HTERT RPE-1 (cell line): ENCODE results near the gene CDC16.
"Not testable (repeated sequence)": the region's sequence is repeated elsewhere in the genome, so short reads cannot be mapped to it uniquely, and the experiment has no call there.

Source experiments
- in situ Hi-C: fragments of 300-500 bp; cut with MboI; formaldehyde crosslinking; loops from 4 replicates; pipeline ENCODE4 v1.14.3; 2020; ENCODE audit warnings: low sequenced_read_pairs

Gene CDC16, protein sequence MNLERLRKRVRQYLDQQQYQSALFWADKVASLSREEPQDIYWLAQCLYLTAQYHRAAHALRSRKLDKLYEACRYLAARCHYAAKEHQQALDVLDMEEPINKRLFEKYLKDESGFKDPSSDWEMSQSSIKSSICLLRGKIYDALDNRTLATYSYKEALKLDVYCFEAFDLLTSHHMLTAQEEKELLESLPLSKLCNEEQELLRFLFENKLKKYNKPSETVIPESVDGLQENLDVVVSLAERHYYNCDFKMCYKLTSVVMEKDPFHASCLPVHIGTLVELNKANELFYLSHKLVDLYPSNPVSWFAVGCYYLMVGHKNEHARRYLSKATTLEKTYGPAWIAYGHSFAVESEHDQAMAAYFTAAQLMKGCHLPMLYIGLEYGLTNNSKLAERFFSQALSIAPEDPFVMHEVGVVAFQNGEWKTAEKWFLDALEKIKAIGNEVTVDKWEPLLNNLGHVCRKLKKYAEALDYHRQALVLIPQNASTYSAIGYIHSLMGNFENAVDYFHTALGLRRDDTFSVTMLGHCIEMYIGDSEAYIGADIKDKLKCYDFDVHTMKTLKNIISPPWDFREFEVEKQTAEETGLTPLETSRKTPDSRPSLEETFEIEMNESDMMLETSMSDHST

DNA sequence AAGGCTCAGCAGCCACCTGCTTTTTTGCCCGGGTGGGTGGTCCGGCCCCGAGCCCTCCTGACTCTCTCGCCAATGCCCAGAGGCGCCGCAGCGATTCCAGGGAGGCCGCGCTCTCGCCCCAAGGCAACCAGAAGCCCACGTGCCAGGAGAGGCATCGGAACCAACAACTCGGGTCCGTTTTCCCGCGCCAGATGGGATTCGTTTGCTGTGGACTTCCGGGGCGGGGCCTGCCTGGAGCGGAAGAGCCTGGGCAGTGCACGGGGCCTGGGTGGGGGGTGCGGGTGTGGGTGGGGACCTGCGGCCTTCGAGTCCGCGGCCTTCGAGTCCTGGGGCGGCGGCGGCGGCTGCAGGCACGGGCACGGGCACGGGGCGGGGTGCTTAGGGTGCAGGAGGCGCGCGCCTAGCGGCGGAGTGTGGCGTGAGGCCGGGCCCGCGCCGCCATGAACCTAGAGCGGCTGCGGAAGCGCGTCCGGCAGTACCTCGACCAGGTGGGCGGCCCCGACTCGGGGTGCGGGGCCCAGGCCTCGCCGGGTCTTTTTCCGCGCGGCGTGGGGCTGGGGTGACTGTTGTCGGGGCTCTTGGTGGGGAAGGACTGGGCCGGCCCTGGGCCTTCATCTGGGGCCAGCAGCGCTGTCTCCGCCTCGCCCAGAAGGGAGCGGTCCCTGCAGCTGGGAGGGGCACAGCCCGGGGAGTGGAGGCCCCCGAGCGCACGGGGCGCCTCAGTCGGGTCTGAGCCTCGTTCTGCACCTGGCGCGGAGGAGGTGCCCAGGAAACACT, at the start of gene CDC16:
CDC16 (plus strand) TSS at position 253 of the 777 bp plus-strand sequence; CDS start at position 441, 188 bp downstream.
- in situ Hi-C loops: no loop called here

DNA sequence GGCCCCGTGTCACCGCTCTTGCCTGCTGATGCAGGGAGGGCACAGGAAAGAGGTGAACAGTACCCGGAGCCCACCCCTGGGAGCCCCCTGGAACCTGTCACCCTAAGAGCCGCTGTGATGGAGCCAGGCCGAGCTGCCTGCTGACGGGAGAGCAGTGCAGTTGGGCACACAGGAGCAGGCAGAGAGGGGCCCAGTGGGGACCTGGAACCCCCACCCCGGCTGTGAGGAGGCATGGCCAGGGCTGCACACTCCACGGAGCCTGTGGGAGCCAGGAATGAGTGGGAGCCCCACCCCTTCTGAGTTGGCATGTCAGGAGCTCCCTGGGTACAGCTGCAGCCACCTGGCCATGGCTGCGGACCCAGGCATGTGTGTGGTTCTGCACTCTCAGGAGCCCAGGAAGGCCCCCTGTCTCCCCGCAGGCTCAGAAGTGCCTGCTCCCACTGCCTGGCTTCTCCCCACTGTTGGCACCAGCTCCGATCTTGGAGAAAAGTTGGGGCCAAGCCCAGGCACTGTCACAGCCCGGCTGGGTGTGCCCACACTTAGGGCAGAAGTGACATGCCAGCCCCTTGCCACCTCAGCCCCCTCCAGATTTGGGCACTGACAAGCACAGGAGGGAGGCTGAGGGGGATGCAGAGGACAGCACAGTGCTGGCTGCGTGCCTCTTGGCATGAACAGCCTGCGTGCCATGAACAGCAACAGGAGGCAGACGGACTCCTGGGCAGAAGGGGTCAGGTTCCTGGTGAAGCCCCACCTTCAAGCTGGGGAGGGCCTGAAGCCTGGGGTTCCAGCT, 49.3 kb upstream of the CDC16 start:
- in situ Hi-C loops: no loop called here

DNA sequence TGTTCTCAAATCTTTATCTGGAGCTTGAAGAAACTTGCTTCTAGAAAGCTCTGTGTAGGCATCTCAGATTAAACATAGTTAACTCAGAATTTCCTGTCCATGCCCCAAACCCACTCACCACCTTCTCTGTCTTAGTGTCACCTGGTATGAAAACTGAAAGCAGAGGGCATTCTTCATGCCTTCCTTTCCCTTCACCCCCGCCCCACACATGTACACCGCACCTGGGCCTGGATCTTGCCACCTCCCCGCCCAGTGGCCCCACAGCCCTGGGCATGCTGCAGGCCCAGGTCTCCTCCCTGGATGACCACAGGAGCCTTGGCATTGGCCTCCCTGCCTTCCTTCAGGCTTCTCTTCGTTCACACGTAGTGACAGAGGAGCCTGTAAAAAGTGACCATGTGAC, 39.8 kb upstream of the CDC16 start:
- in situ Hi-C loops: no loop called here

DNA sequence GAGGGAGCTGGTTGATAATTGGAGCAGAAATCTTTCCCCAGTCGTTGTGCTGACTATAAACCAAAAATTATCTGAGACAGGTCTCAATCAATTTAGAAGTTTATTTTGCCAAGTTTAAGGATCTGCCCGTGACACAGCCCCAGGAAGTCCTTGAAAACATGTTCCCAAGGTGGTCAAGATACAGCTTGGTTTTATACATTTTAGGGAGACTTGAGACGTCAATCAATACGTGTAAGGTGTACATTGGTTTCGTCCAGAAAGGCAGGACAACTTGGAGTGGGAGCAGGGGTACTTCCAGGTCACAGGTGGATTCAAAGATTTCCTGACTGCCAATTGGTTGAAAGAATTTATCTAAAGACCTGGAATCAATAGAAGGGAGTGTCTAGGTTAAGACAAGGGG, 38.1 kb upstream of the CDC16 start:
- in situ Hi-C loops: no loop called here

DNA sequence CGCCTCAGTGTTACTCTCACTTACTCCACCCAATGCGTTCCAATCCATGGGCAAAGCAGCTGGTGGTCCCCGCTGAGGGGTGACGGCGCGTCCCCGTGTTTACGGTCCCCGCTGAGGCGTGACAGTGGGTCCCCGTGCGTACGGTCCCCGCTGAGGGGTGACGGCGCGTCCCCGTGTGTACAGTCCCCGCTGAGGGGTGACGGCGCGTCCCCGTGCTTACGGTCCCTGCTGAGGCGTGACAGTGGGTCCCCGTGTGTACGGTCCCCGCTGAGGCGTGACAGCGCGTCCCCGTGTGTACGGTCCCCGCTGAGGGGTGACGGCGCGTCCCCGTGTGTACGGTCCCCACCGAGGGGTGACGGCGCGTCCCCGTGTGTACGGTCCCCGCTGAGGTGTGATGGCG, 36.1 kb upstream of the CDC16 start:
- in situ Hi-C loops: no loop called here

DNA sequence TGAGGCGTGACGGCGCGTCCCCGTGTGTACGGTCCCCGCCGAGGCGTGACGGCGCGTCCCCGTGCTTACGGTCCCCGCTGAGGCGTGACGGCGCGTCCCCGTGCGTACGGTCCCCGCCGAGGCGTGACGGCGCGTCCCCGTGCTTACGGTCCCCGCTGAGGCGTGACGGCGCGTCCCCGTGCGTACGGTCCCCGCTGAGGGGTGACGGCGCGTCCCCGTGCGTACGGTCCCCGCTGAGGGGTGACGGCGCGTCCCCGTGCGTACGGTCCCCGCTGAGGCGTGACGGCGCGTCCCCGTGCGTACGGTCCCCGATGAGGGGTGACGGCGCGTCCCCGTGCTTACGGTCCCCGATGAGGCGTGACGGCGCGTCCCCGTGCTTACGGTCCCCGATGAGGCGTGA, 35.2 kb upstream of the CDC16 start:
- in situ Hi-C loops: not testable (repeated sequence)

DNA sequence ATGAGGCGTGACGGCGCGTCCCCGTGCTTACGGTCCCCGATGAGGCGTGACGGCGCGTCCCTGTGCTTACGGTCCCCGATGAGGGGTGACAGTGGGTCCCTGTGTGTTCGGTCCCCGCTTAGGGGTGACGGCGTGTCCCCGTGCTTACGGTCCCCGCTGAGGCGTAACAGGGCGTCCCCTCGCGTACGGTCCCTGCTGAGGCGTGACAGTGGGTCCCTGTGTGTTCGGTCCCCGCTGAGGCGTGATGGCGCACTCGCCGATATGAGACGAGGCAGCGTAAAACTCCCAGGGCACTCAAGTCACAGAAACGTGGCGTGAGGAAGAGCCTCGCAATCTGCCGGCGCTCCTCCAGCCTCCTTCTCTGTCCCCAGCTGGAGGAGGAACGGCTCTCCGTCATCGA, 34.7 kb upstream of the CDC16 start:
- in situ Hi-C loops: no loop called here

DNA sequence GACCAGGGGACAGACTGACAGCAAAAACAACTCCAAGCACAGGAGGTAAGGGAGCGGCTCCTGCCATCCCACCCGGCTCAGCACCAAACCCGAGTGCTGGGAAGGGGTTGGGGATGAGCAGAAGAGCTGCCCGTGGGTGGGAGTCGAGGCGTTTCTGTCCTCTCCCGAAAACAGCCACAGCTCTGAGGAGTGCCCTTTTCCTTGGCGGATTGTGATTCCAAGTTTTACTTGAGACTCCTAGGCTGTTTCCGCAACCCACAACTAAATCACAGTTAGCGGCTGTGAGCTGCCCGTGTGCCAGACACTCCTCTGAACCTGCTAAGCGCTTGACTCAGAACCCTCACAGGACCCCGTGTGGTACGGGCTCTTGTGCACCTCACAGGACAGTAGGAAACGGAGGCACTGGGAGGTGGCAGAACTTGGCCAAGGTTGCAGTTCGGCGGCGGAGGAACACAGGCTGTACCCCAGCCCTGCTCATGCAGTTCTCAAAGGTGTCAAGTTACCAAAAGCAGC, 34.2 kb upstream of the CDC16 start:
- in situ Hi-C loops: no loop called here

DNA sequence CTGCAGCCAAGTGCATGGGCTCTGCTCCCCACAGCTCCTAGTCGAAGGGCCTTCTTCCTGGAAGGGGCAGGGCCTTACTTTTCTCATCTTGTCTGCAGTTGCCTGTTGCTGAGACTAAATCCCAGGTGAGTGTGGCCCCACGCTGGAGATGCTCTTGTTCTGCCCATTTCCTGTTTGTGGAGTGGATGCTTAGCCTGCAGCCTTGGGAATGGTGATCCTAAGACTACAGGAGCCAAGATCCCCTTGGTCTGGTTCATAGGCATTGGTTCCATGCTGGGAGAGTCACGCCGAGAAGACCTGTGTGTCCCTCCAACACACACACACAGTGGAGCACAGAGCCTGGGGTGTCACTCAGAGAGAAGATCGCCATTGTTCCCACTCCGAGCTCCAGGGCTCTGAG, 32.1 kb upstream of the CDC16 start:
- in situ Hi-C loops: no loop called here

DNA sequence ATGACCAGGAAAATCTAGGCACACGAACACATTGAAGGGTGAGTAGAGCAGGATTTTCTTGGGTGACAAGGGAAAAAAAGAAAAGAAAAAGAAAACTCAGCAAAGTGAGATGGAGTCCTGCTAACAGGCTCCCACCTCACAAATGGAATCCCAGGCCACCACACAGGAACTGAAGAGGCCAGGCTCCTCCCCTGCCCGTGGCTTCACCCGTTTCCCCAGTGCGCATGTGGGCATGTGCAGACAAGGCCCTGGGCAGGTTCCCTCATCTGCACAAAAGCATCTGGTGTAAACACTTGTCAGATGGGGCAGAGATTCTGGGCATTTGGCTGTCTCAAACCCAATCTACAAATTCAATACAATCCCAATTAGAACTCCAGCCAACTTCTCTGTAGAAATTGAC, 31.2 kb upstream of the CDC16 start:
- in situ Hi-C loops: no loop called here

DNA sequence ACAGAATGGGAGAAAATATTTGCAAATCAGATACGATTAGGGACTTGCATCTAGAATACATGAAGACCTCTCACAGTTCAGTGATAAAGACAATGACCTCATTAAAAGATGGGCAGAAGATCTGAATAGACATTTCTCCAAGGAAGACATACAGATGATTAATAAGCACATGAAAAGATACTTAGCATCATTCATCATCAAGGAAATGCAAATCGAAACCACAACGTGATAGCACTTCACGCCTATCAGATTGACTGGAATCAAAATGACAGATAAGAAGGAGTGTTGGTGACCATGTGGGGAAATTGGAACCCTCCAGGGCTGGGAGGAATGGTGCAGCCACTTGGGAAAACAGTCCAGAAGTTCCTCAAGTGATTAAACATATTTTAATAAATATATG, 29.8 kb upstream of the CDC16 start:
- in situ Hi-C loops: no loop called here

DNA sequence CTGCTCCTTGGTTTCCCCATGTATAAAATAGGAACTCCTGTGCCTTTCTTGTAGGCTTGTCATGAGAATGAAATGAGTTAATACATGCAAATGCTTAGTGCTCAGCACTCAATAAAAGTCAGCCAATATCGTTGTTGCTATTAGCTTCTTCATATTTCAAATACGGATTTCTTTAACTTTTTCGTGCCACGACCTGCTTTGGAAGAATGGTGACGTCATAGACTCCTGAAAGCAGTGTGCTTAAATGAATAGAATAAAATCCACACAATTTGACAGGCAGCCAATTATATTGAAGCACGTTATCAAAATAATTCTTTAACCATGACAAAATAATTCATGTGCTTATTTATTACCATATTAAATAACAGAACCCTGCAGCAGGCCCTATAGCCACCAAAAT, 26.6 kb upstream of the CDC16 start:
- in situ Hi-C loops: no loop called here

DNA sequence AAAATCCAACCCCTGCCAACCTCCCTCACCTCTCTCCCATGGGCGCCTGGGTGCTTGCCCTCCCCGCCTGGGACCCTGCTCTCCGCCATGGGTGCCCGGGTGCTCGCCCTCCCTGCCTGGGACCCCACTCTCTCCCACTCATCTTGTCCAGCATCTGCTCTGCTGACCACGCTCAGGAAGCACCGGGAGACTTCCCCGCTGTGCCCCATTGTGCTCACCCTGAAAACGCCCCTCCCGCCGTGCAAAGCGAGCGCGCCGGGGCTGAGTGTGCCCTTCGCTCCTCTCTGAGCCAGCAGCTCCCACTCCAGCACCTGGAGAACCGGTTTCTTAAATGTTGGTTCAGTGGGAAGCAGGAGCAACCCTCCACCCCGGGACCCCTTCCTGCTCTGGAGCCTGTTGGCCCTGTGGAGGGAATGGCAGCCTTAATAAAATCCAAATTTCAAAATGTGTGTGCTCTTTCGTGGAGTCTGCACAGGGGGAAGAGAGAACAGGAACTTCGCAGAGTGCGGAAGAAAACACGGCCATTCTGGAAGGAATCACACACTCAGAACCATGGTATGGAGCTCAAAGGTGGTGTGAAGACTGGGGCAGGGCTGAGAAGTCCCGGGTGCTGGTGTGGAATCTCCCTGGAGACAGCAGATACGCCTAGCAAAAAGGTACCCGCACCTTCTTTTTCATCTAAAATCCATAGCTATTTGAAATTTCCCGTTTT, 23.1 kb upstream of the CDC16 start:
- in situ Hi-C loops: no loop called here

DNA sequence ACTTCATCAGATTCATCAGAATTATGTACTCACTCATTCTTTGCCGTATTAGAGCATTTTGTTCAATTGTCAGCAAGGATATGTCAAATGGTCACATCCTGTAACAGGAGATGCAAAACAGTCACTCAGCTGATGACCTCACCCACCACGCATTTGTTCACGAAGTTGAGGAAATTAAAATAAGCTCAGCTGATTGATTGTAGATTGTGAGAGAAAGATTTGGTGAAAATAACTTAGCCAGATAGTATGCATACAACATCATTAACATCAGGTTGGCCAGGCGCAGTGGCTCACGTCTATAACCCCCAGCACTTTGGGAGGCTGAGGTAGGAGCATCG, 22.6 kb upstream of the CDC16 start:
- in situ Hi-C loops: no loop called here

DNA sequence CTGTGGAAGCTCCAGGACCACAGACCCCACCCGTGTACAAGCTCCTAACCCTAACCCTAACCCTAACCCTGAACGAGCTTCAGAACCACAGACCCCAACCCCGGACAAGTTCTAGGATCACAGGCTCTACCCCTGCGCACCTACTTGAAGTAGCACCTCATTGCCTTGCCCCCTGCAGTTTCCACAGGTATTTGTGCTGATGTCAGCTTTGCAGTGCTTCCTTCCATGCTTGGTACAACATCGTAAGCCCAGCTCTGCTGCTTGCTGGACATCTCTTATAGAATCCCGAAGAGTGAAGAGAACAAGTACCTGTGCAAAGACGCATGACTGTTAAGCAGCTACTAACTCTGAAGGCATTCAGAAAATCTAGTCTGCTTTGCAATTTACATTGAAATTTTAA, 20.7 kb upstream of the CDC16 start:
- in situ Hi-C loops: no loop called here

DNA sequence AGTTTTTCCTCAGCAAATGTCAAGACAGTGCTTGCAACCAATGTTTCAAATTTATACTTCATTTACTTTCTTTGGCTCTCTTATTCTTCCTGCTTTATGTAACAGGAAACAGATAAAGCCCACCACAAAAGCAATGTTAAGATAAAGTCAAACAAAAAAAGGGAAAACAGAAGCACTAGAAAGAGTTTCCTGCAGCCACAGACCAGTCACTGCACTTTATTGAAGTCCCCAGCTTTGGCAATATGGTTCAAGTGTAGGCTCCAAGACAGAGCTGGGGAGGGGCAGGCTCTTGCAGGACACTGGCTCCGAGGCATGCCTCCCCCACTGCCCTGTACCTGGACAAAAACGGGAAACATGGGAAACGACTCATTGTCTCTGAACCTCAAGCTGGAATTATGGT, 15.3 kb upstream of the CDC16 start:
- in situ Hi-C loops: no loop called here

DNA sequence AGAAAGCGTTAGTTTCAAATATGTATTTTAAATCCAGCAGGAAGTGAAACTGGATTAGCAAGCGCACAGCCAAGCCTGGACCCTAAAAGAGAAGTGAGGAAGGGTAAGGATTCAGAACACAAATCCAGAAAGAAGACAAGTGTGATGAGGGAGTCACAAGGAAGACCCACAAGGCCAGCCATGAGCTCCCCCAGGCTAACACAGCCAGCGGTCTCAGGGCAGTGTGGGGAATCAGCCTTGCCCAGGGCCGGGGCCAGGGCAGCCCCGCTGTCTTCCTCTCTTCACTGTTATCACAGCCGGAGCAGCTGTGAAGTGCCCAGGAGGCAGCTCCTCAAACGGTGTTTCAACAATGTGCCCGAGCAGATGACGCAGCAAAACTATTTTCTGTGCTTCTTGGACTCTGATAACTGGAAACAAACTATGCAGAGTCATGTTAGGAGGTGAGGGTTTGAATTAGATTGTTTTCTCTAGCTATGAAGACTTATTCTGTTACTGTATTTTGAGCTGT, 12.2 kb upstream of the CDC16 start:
- in situ Hi-C loops: no loop called here

DNA sequence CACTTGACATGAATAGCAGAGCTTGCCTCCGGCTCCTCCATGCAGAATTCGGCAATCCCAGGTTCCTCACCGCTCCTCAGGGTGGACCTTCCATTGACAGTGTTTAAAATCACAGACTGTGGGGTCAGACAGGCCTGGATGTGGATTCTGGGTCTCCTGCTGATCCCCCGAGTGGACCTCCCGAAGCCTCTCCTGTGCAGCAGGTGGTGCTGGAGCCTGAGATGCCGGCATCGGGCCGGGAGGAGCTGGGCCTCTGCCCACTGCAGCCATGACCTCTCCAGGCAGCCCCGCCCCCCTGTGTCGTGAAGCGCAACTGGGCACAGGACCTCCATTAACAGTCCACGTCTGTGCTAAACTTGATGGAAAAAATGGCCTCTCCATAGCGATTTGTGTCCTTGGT, 10.5 kb upstream of the CDC16 start:
- in situ Hi-C loops: no loop called here

DNA sequence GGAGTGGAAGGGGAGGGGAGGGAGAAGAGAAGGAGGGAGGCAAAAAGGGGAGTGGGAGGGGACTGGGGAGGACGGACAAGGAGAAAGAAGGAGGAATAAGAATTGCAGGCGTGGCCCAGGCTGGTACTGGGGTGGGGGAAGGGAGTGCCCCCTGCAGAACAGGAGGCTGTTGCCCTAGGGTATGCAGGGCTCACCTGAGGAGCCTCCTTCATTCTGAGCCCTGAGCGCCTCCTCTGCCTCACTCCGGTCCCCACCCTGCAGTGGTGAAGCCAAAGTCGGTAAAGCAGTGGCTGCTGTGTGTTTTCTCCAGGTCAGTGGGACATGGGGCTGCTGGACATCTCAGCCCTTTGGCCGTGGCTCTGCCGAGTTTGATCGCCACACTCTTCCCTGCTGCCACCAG, 9.1 kb upstream of the CDC16 start:
- in situ Hi-C loops: no loop called here

DNA sequence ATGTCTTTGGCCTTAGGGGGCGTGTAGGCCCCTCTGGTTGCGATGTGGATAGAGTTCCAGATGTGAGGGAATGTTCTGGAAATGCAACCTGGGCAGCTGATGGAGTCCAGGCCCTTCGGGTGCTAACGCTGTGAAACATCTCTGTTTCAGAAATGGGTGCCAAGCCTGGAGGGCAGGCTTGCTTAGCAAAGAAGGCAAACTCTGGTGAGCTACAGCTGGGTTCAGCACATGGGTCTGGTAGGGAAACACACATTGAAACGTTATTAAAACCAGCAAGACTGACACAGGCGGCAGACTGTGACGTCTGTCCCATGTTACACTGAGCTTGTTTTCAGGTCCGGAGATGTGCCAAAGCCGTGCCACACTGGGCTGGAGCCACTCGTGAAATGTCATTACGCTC, 8.6 kb upstream of the CDC16 start:
- in situ Hi-C loops: no loop called here
